Ishikawa (cell line): Measurements from ENCODE around the gene DBN1.

Experiments
- EP300 ChIP-seq: IDR thresholded peaks from 2 replicates; pipeline ENCODE4 v1.6.1; 2012; ENCODE audit warnings: borderline replicate concordance
- FOXM1 ChIP-seq: IDR thresholded peaks from 2 replicates; pipeline ENCODE4 v1.6.1; 2012; ENCODE audit warnings: low read depth, borderline replicate concordance
- MAX ChIP-seq: IDR thresholded peaks from 2 replicates; pipeline ENCODE4 v1.6.1; 2012
- NFIC ChIP-seq: IDR thresholded peaks from 2 replicates; pipeline ENCODE4 v1.6.1; 2012
- TAF1 ChIP-seq: IDR thresholded peaks from 2 replicates; pipeline ENCODE4 v1.6.1; 2012; ENCODE audit warnings: low read depth, mild to moderate bottlenecking
- TF ChIP-seq, protein P1 (sequence below): IDR thresholded peaks from 2 replicates; pipeline ENCODE4 v1.6.1; 2012; ENCODE audit warnings: low read depth, mild to moderate bottlenecking

DNA sequence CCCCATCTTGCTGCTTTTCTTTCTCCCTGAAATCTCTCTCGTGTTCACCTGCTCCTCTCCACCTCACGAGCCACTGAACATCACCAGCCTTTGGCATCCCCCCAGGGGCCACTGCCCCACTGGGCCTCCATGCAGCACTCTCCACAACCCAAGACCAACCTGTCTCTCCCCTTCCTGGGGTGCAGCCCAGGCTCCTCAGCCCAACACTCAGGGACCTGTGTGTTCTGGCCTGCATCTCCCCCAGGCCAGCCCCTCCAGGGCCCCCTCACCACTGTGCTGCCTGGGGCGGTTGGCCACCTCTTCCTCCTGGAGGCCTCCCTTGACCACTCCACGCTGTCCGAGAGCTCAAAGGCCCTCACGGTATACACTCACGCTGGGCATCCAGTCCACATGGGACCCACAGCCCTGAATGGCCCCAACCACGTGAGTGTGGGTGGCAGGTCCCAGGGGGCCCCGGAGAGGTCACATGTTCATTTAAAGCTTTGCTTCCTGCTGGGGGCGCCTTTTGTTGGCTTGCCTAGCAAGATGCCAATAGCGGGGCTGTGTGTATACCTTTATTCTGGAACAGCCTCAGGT lies 36.6 kb upstream of the DBN1 start:
- TF ChIP-seq MAX (no peak), FOXM1 (no peak), NFIC (no peak), TAF1 (no peak), EP300 (no peak)
- TF ChIP-seq, protein P1, sequence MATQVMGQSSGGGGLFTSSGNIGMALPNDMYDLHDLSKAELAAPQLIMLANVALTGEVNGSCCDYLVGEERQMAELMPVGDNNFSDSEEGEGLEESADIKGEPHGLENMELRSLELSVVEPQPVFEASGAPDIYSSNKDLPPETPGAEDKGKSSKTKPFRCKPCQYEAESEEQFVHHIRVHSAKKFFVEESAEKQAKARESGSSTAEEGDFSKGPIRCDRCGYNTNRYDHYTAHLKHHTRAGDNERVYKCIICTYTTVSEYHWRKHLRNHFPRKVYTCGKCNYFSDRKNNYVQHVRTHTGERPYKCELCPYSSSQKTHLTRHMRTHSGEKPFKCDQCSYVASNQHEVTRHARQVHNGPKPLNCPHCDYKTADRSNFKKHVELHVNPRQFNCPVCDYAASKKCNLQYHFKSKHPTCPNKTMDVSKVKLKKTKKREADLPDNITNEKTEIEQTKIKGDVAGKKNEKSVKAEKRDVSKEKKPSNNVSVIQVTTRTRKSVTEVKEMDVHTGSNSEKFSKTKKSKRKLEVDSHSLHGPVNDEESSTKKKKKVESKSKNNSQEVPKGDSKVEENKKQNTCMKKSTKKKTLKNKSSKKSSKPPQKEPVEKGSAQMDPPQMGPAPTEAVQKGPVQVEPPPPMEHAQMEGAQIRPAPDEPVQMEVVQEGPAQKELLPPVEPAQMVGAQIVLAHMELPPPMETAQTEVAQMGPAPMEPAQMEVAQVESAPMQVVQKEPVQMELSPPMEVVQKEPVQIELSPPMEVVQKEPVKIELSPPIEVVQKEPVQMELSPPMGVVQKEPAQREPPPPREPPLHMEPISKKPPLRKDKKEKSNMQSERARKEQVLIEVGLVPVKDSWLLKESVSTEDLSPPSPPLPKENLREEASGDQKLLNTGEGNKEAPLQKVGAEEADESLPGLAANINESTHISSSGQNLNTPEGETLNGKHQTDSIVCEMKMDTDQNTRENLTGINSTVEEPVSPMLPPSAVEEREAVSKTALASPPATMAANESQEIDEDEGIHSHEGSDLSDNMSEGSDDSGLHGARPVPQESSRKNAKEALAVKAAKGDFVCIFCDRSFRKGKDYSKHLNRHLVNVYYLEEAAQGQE, result no peak
